Endothelial cell of umbilical vein (primary cell): Measurements from ENCODE around the gene SMARCAL1. TPM values are rescaled to one million over a fixed set of nuclear protein-coding genes. Genes with fewer than 3 reads are reported as not detected.

Experiments
- BruUV-seq: library from RNA; stranded (reverse); fragments of 400-500 nt; replicated peaks from 2 replicates; lab custom pipeline; 2021; lab: Mats Ljungman, UMichigan
- CTCF ChIA-PET: fragments of 300-600, 350-600 bp; sonication (Branson Sonifier 250); formaldehyde crosslinking; loops from one replicate; lab custom pipeline; 2021; ENCODE audit warnings: antibody characterized with exemption, inconsistent platforms; lab: Charles Lee
- POLR2A ChIA-PET: fragments of 300-600, 350-600 bp; sonication (Branson Sonifier 250); formaldehyde crosslinking; loops from one replicate; lab custom pipeline; 2021; ENCODE audit warnings: antibody characterized with exemption, inconsistent platforms; lab: Charles Lee
- DNase-seq: peaks from one replicate; pipeline ENCODE4 v3.0.0-alpha.2; 2011; ENCODE audit warnings: low read depth, low spot score
- FAIRE-seq: peaks from 2 replicates; lab custom pipeline; 2011; peaks lifted over from hg19 to GRCh38; lab: Jason Lieb, UNC
- H2AFZ ChIP-seq: 2 replicates; pipeline ENCODE4 v1.6.0; 2012; ENCODE audit warnings: low read depth, low read length, control low read depth, inconsistent platforms
- H3K27ac ChIP-seq: 2 replicates; pipeline ENCODE4 v1.5.1; 2011; ENCODE audit warnings: low read depth, mild to moderate bottlenecking, control low read depth, low read length, moderate library complexity; ENCODE audit not compliant: insufficient read depth
- H3K27me3 ChIP-seq, 2 experiments: 2 replicates each; pipeline versions ENCODE4 v1.6.0 to v1.6.1; 2011; ENCODE audit warnings: low read length in 2 of 2, mixed read lengths in 1 of 2; ENCODE audit not compliant: control insufficient read depth in 2 of 2, insufficient read depth in 2 of 2
- H3K36me3 ChIP-seq, 2 experiments: 2 replicates in 1 of 2; 3 replicates in 1 of 2; pipeline ENCODE4 v1.5.1; 2011; ENCODE audit warnings: low read length in 2 of 2, mild to moderate bottlenecking in 1 of 2, moderate library complexity in 1 of 2; ENCODE audit not compliant: control insufficient read depth in 2 of 2, insufficient read depth in 2 of 2; ENCODE audit errors: extremely low read depth in 1 of 2
- H3K4me1 ChIP-seq: 3 replicates; pipeline ENCODE4 v1.5.1; 2011; ENCODE audit warnings: mild to moderate bottlenecking, low read length; ENCODE audit not compliant: control insufficient read depth, insufficient read depth; ENCODE audit errors: extremely low read depth
- H3K4me2 ChIP-seq: 2 replicates; pipeline ENCODE4 v1.6.1; 2011; ENCODE audit warnings: low read length, control low read depth, mixed read lengths; ENCODE audit not compliant: insufficient read depth
- H3K4me3 ChIP-seq, 3 experiments: fragments of 200-600 bp in 1 of 3; sonication (generic), shearing (Covaris generic) in 1 of 3; replicated peaks in 1 of 3; 2 replicates each; pipeline ENCODE4 v1.5.1; 2011 to 2016; ENCODE audit warnings: control low read depth in 3 of 3, low read length in 3 of 3, mild to moderate bottlenecking in 2 of 3, inconsistent platforms in 1 of 3, low read depth in 1 of 3, moderate library complexity in 1 of 3; ENCODE audit not compliant: insufficient read depth in 1 of 3
- H3K79me2 ChIP-seq: 2 replicates; pipeline ENCODE4 v1.6.0; 2012; ENCODE audit warnings: low read length, inconsistent platforms; ENCODE audit not compliant: control insufficient read depth, insufficient read depth
- H3K9ac ChIP-seq: replicated peaks from 2 replicates; pipeline ENCODE3; 2011; ENCODE audit warnings: low read length, control low read depth; ENCODE audit not compliant: insufficient read depth; ENCODE audit errors: extremely low read depth
- H3K9me1 ChIP-seq: replicated peaks from 3 replicates; pipeline ENCODE4 v1.6.0; 2011; ENCODE audit warnings: mild to moderate bottlenecking, low read length; ENCODE audit not compliant: control insufficient read depth, insufficient read depth; ENCODE audit errors: extremely low read depth
- H3K9me3 ChIP-seq: replicated peaks from 2 replicates; pipeline ENCODE4 v1.5.1; 2012; ENCODE audit warnings: low read length, inconsistent platforms; ENCODE audit not compliant: control insufficient read depth, insufficient read depth
- H4K20me1 ChIP-seq: replicated peaks from 2 replicates; pipeline ENCODE3; 2011; ENCODE audit warnings: mild to moderate bottlenecking, low read length; ENCODE audit not compliant: control insufficient read depth, insufficient read depth; ENCODE audit errors: extremely low read depth
- EZH2 ChIP-seq: IDR thresholded peaks from 2 replicates; pipeline ENCODE4 v1.6.1; 2012; ENCODE audit warnings: borderline replicate concordance, low read depth, mild to moderate bottlenecking, moderate library complexity, low read length, inconsistent platforms; ENCODE audit not compliant: severe bottlenecking
- FOS ChIP-seq: IDR thresholded peaks from 2 replicates; pipeline ENCODE4 v1.6.1; 2011; ENCODE audit warnings: mild to moderate bottlenecking, low read length, moderate library complexity, borderline replicate concordance; ENCODE audit not compliant: insufficient read depth
- GATA2 ChIP-seq: IDR thresholded peaks from 2 replicates; pipeline ENCODE4 v1.7.0; 2011; ENCODE audit warnings: low read depth, mild to moderate bottlenecking, moderate library complexity, mixed read lengths, low read length; ENCODE audit not compliant: insufficient read length, insufficient read depth
- JUN ChIP-seq: IDR thresholded peaks from 2 replicates; pipeline ENCODE4 v1.6.1; 2011; ENCODE audit warnings: borderline replicate concordance, low read depth; ENCODE audit not compliant: insufficient read length, insufficient read depth
- MYC ChIP-seq: IDR thresholded peaks from one replicate; pipeline ENCODE4 v1.6.1; 2011; ENCODE audit warnings: mild to moderate bottlenecking, low read depth, low read length
- POLR2A ChIP-seq: IDR thresholded peaks from 2 replicates; pipeline ENCODE4 v1.6.1; 2012; ENCODE audit warnings: low read depth, mild to moderate bottlenecking, control low read depth, low read length
- POLR2AphosphoS5 ChIP-seq: IDR thresholded peaks from 2 replicates; pipeline ENCODE4 v1.6.1; 2012; ENCODE audit warnings: low read depth, mild to moderate bottlenecking, control low read depth, low read length, moderate library complexity; ENCODE audit not compliant: insufficient read depth
- dilution Hi-C: fragments of 300-500 bp; cut with MboI; formaldehyde crosslinking; loops from one replicate; pipeline ENCODE4 v1.15.0; 2019; ENCODE audit warnings: low sequenced_read_pairs; ENCODE audit not compliant: extremely low pct_ligation_motif_present
- intact Hi-C: fragments of 100-400 bp; cut with micrococcal nuclease; formaldehyde crosslinking; loops from one replicate; pipeline ENCODE4 v1.10.0; 2022
- polyA plus RNA-seq, 4 experiments: library from polyadenylated mRNA; depleted of rRNA in 3 of 4; stranded (reverse) in 3 of 4; unstranded in 1 of 4; fragments of >200 nt; gene quantifications; 2 replicates each; pipeline versions ENCODE4 v1.2.1 to v1.2.3, GENCODE V29; 2011 to 2012; ENCODE audit warnings: missing spikeins in 1 of 4
- total RNA-seq: library from RNA; stranded (reverse); gene quantifications from 2 replicates; pipeline ENCODE4 v1.2.3, GENCODE V29; 2021
- TF ChIP-seq, protein P1 (sequence below): IDR thresholded peaks from 2 replicates; pipeline ENCODE4 v1.6.1; 2011; ENCODE audit not compliant: insufficient read depth, insufficient read length
- TF ChIP-seq, protein P2 (sequence below), 2 donors: IDR thresholded peaks; 1 replicate in 1 of 2; 2 replicates in 1 of 2; pipeline ENCODE4 v1.5.1; 2011; ENCODE audit warnings: low read length in 2 of 2, mild to moderate bottlenecking in 2 of 2, moderate library complexity in 2 of 2, control low read depth in 1 of 2, inconsistent platforms in 1 of 2, low read depth in 1 of 2; ENCODE audit not compliant: insufficient read depth in 1 of 2; ENCODE audit errors: extremely low read depth in 1 of 2

The SMARCAL1 gene
- total and polyA plus RNA-seq, 2 donors (not counting 3 experiments of a cell fraction or from before 2014, with no cell fraction given): 25.4 to 30.7 TPM

- Histone ChIP-seq H3K4me2 (no peak overlapping the region), H3K79me2 (peaks cover 35% of the 10 kb centered on the region), H3K27ac (no peak overlapping the region), H3K4me1 (peaks cover 9% of the 10 kb centered on the region), H3K9ac (no peak overlapping the region), H2AFZ (no peak overlapping the region), H3K4me3 (no peak overlapping the region), H3K9me1 (no peaks in the 10 kb centered on the region), H3K36me3 (peaks cover 31 to 32% of the 10 kb centered on the region in 2 experiments), H3K9me3 (no peaks in the 10 kb centered on the region), H3K27me3 (no peaks in the 10 kb centered on the region), H4K20me1 (no peaks in the 10 kb centered on the region)
- TF ChIP-seq JUN (no peak), MYC (no peak), GATA2 (no peak), POLR2AphosphoS5 (peak; percentile 9), EZH2 (no peak), FOS (no peak), POLR2A (peak; percentile 59)
- TF ChIP-seq, protein P1, sequence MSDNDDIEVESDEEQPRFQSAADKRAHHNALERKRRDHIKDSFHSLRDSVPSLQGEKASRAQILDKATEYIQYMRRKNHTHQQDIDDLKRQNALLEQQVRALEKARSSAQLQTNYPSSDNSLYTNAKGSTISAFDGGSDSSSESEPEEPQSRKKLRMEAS: no peak
- TF ChIP-seq, protein P2, sequence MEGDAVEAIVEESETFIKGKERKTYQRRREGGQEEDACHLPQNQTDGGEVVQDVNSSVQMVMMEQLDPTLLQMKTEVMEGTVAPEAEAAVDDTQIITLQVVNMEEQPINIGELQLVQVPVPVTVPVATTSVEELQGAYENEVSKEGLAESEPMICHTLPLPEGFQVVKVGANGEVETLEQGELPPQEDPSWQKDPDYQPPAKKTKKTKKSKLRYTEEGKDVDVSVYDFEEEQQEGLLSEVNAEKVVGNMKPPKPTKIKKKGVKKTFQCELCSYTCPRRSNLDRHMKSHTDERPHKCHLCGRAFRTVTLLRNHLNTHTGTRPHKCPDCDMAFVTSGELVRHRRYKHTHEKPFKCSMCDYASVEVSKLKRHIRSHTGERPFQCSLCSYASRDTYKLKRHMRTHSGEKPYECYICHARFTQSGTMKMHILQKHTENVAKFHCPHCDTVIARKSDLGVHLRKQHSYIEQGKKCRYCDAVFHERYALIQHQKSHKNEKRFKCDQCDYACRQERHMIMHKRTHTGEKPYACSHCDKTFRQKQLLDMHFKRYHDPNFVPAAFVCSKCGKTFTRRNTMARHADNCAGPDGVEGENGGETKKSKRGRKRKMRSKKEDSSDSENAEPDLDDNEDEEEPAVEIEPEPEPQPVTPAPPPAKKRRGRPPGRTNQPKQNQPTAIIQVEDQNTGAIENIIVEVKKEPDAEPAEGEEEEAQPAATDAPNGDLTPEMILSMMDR (IDR thresholded peaks at IDR 0.05; ENCODE audit: extremely low read depth in 1 of 2, insufficient read depth in 1 of 2, low read depth in 1 of 2, low read length in 2 of 2): no peak
- CTCF ChIA-PET: interaction anchor here (1.2 kb wide), 1 partner anchor 14 kb away, joined by 3 read pairs; no protein-coding TSS in a partner anchor
- intact Hi-C loops: no loop called here
- POLR2A ChIA-PET: interaction anchor here (0.7 kb wide), 1 partner anchor 97 kb away, joined by 4 read pairs; no protein-coding TSS in a partner anchor
- DNase-seq: no peak
- dilution Hi-C loops: no loop called here
- BruUV-seq: no TSS peak
- no peak for FAIRE-seq
Measured at GRCh38 chr2:216505133-216506106, 93.1 kb downstream of the SMARCAL1 start.
